Loucy (cell line): ENCODE measurements around the gene SRGAP1.

Experiments used
- EZH2phosphoT487 ChIP-seq: fragments of 200-600 bp; IDR thresholded peaks from 2 replicates; pipeline ENCODE4 v1.6.1; 2018; ENCODE audit warnings: antibody characterized with exemption, mild to moderate bottlenecking, moderate library complexity, borderline replicate concordance
- TF ChIP-seq, protein P1 (sequence below): fragments of 200-600 bp; sonication (generic); conservative IDR thresholded peaks from 2 replicates; pipeline ENCODE4 v1.5.1; 2014; ENCODE audit warnings: mild to moderate bottlenecking, antibody characterized with exemption, low read length

DNA sequence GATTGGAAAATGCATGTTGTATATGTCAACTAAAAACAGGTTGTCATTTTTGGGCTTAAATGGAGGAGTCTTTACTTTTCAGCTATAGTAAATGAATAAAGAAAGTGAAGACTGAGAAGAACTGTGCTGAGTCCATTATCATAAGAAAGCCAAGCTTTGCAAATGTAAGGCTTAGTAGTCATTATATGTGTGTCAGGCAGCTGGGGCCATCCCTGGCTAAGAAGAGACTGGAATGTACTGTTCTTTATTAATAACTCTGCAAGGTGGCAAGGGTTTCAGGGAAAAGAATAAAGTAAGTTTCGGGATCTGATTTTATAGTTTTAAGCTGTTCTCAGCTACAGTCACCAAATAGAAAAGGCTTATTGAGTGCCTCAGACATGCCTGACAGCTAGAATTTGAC, 48.7 kb downstream of the SRGAP1 start:
- TF ChIP-seq, protein P1, sequence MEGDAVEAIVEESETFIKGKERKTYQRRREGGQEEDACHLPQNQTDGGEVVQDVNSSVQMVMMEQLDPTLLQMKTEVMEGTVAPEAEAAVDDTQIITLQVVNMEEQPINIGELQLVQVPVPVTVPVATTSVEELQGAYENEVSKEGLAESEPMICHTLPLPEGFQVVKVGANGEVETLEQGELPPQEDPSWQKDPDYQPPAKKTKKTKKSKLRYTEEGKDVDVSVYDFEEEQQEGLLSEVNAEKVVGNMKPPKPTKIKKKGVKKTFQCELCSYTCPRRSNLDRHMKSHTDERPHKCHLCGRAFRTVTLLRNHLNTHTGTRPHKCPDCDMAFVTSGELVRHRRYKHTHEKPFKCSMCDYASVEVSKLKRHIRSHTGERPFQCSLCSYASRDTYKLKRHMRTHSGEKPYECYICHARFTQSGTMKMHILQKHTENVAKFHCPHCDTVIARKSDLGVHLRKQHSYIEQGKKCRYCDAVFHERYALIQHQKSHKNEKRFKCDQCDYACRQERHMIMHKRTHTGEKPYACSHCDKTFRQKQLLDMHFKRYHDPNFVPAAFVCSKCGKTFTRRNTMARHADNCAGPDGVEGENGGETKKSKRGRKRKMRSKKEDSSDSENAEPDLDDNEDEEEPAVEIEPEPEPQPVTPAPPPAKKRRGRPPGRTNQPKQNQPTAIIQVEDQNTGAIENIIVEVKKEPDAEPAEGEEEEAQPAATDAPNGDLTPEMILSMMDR, result no peak
- TF ChIP-seq EZH2phosphoT487, result no peak
